Stimulated activated naive CD4-positive, alpha-beta T cell treated with Interleukin-2 at 50 U/mL for 16 hours (primary cell): Measurements from ENCODE around the gene PTPRA.
"Not testable (repeated sequence)": the region's sequence is repeated elsewhere in the genome, so short reads cannot be mapped to it uniquely, and the experiment has no call there.

Experiments
- DNase-seq: peaks from one replicate; lab custom pipeline; 2025; lab: John Stamatoyannopoulos, UW

The PTPRA gene

GRCh38 chr20:2889797-2890196, 16.5 kb downstream of the PTPRA start:
- no peak for DNase-seq

- DNase-seq, result no peak
These were observed 17.5 kb downstream of the PTPRA start for GRCh38 chr20:2890742-2891141.

GRCh38 chr20:2891343-2891742, 18.1 kb downstream of the PTPRA start:
- DNase-seq, result no peak

- no peak for DNase-seq
These were observed 19.1 kb downstream of the PTPRA start for GRCh38 chr20:2892376-2892775.

- no peak for DNase-seq
These were observed 20.9 kb downstream of the PTPRA start for GRCh38 chr20:2894221-2894620.

- not testable (repeated sequence) for DNase-seq
These were observed 21.9 kb downstream of the PTPRA start for GRCh38 chr20:2895154-2895553.

GRCh38 chr20:2899243-2899642, 26.0 kb downstream of the PTPRA start:
- no peak for DNase-seq

- no peak for DNase-seq
These were observed 27.7 kb downstream of the PTPRA start for GRCh38 chr20:2900845-2901592.

- DNase-seq, result no peak
These were observed 29.0 kb downstream of the PTPRA start for GRCh38 chr20:2902291-2902690.

GRCh38 chr20:2902818-2903217, 29.5 kb downstream of the PTPRA start:
- no peak for DNase-seq

- DNase-seq, result no peak
These were observed 30.4 kb downstream of the PTPRA start for GRCh38 chr20:2903686-2904085.

GRCh38 chr20:2907519-2907918, 34.2 kb downstream of the PTPRA start:
- DNase-seq, result no peak

GRCh38 chr20:2909953-2910352, 36.7 kb downstream of the PTPRA start:
- no peak for DNase-seq

GRCh38 chr20:2911200-2911599, 37.9 kb downstream of the PTPRA start:
- no peak for DNase-seq

GRCh38 chr20:2914160-2914559, 40.9 kb downstream of the PTPRA start:
- no peak for DNase-seq

- no peak for DNase-seq
These were observed 44.0 kb downstream of the PTPRA start for GRCh38 chr20:2917266-2917665.

- DNase-seq, result no peak
These were observed 45.1 kb downstream of the PTPRA start for GRCh38 chr20:2918096-2919049.

GRCh38 chr20:2919518-2920245, 46.4 kb downstream of the PTPRA start:
- DNase-seq, result no peak

- DNase-seq, result no peak
These were observed 47.2 kb downstream of the PTPRA start for GRCh38 chr20:2920473-2920872.

- no peak for DNase-seq
These were observed 48.2 kb downstream of the PTPRA start for GRCh38 chr20:2921506-2921905.

GRCh38 chr20:2922957-2923356, 49.7 kb downstream of the PTPRA start:
- no peak for DNase-seq

- DNase-seq, result no peak
These were observed 57.3 kb downstream of the PTPRA start for GRCh38 chr20:2930538-2930937.
